GM12878 (cell line): ENCODE measurements around the gene CAPN10. TPM values are rescaled to one million over a fixed set of nuclear protein-coding genes. Genes with fewer than 3 reads are reported as not detected.
A peak's percentile ranks its signal among the peaks of the same experiment; 100 is the strongest.

Experiments
- ATAC-seq: fragments of 200-7000 bp; cut with Tn5 transposase; 3 replicates; pipeline ENCODE4 v1.9.1; 2020; ENCODE audit warnings: mild to moderate bottlenecking, moderate library complexity
- BruUV-seq: library from RNA; stranded (reverse); fragments of 400-500 nt; replicated peaks from 2 replicates; lab custom pipeline; 2021; lab: Mats Ljungman, UMichigan
- CTCF ChIA-PET: fragments of 300-600 bp; sonication (Branson Sonifier 250); formaldehyde crosslinking; extraction: SDS; loops from one replicate; lab custom pipeline; 2021; ENCODE audit warnings: inconsistent platforms; lab: Yijun Ruan, JAX
- POLR2A ChIA-PET: fragments of 350-600 bp; formaldehyde crosslinking; extraction: SDS; loops from one replicate; lab custom pipeline; 2021; ENCODE audit warnings: inconsistent platforms; lab: Charles Lee
- RAD21 ChIA-PET: fragments of 300-600 bp; sonication (Branson Sonifier 250); formaldehyde crosslinking; loops from one replicate; lab custom pipeline; 2023; ENCODE audit warnings: antibody characterized with exemption; ENCODE audit not compliant: unreplicated experiment; lab: Charles Lee
- SMC1A ChIA-PET: fragments of 300-600 bp; sonication (Branson Sonifier 250); formaldehyde crosslinking; loops from one replicate; lab custom pipeline; 2023; ENCODE audit not compliant: unreplicated experiment, uncharacterized antibody; lab: Charles Lee
- DNase-seq: peaks from one replicate; pipeline ENCODE4 v3.0.0-alpha.2; 2011; ENCODE audit warnings: low read depth, low spot score
- FAIRE-seq: peaks from 3 replicates; lab custom pipeline; 2011; peaks lifted over from hg19 to GRCh38; lab: Jason Lieb, UNC
- H2AFZ ChIP-seq: 2 replicates; pipeline ENCODE4 v1.6.0; 2011; ENCODE audit warnings: low read depth, low read length, control low read depth; ENCODE audit not compliant: control insufficient read depth
- H3K27ac ChIP-seq: 2 replicates; pipeline ENCODE4 v1.5.1; 2011; ENCODE audit warnings: control low read depth; ENCODE audit not compliant: control insufficient read depth, insufficient read depth
- H3K27me3 ChIP-seq, 2 experiments: replicated peaks in 1 of 2; 2 replicates each; pipeline versions ENCODE4 v1.6.0 to v1.6.1; 2011; ENCODE audit warnings: low read length in 1 of 2; ENCODE audit not compliant: control insufficient read depth in 2 of 2, insufficient read depth in 2 of 2
- H3K36me3 ChIP-seq, 2 experiments: 2 replicates each; pipeline ENCODE4 v1.5.1; 2011; ENCODE audit warnings: low read length in 1 of 2; ENCODE audit not compliant: control insufficient read depth in 2 of 2, insufficient read depth in 2 of 2
- H3K4me1 ChIP-seq: 2 replicates; pipeline ENCODE4 v1.6.1; 2011; ENCODE audit warnings: mild to moderate bottlenecking, low read length, moderate library complexity, mixed read lengths; ENCODE audit not compliant: control insufficient read depth, insufficient read depth
- H3K4me2 ChIP-seq: 2 replicates; pipeline ENCODE4 v1.6.0; 2011; ENCODE audit warnings: control low read depth; ENCODE audit not compliant: control insufficient read depth, insufficient read depth
- H3K4me3 ChIP-seq: fragments of 200-600 bp; sonication (generic); 2 replicates; pipeline ENCODE4 v1.5.1; 2016
- H3K79me2 ChIP-seq: 2 replicates; pipeline ENCODE4 v1.6.0; 2011; ENCODE audit warnings: low read length; ENCODE audit not compliant: control insufficient read depth, insufficient read depth
- H3K9ac ChIP-seq: 2 replicates; pipeline ENCODE4 v1.8.0; 2011; ENCODE audit warnings: low read length, control low read depth, mixed read lengths; ENCODE audit not compliant: control insufficient read depth, insufficient read depth
- H3K9me3 ChIP-seq: replicated peaks from 3 replicates; pipeline ENCODE4 v1.5.1; 2011; ENCODE audit warnings: mild to moderate bottlenecking, low read length; ENCODE audit not compliant: control insufficient read depth, insufficient read depth
- H4K20me1 ChIP-seq: 2 replicates; pipeline ENCODE4 v1.6.0; 2011; ENCODE audit not compliant: control insufficient read depth, insufficient read depth
- ASH2L ChIP-seq: fragments of 300-600, 200-600 bp; sonication (generic); IDR thresholded peaks from 2 replicates; pipeline ENCODE4 v1.6.1; 2017; ENCODE audit warnings: low read depth, mild to moderate bottlenecking, borderline replicate concordance
- ATF3 ChIP-seq: IDR thresholded peaks from 2 replicates; pipeline ENCODE4 v1.6.1; 2011; ENCODE audit warnings: low read depth, mild to moderate bottlenecking, low read length, moderate library complexity, borderline replicate concordance; ENCODE audit errors: extremely low read depth
- BCL11A ChIP-seq: IDR thresholded peaks from 2 replicates; pipeline ENCODE4 v1.6.1; 2011; ENCODE audit warnings: low read depth, low read length
- BHLHE40 ChIP-seq, 2 experiments: fragments of 450-650 bp in 1 of 2; IDR thresholded peaks; 2 replicates each; pipeline ENCODE4 v1.6.1; 2011 to 2017; ENCODE audit warnings: low read depth in 2 of 2, borderline replicate concordance in 1 of 2, improper control_type of control experiment in 1 of 2, low read length in 1 of 2, mild to moderate bottlenecking in 1 of 2
- CREB1 ChIP-seq: IDR thresholded peaks from 2 replicates; pipeline ENCODE4 v1.6.1; 2012; ENCODE audit warnings: low read depth, mild to moderate bottlenecking, inconsistent platforms
- CREM ChIP-seq: IDR thresholded peaks from 2 replicates; pipeline ENCODE4 v1.6.1; 2014; ENCODE audit warnings: antibody characterized with exemption, low read depth
- HCFC1 ChIP-seq: fragments of 150-350 bp; IDR thresholded peaks from 2 replicates; pipeline ENCODE4 v1.6.1; 2014; ENCODE audit warnings: low read length
- IRF3 ChIP-seq: fragments of 450-650 bp; IDR thresholded peaks from 2 replicates; pipeline ENCODE4 v1.6.1; 2014; ENCODE audit warnings: mild to moderate bottlenecking
- LARP7 ChIP-seq: fragments of 450-650 bp; IDR thresholded peaks from 2 replicates; pipeline ENCODE4 v1.6.1; 2017; ENCODE audit warnings: mild to moderate bottlenecking
- MTA3 ChIP-seq: IDR thresholded peaks from 2 replicates; pipeline ENCODE4 v1.6.1; 2012; ENCODE audit warnings: low read length, inconsistent platforms, borderline replicate concordance
- PBX3 ChIP-seq: IDR thresholded peaks from 2 replicates; pipeline ENCODE4 v1.6.1; 2011; ENCODE audit warnings: mild to moderate bottlenecking, low read depth, low read length, moderate library complexity; ENCODE audit not compliant: insufficient replicate concordance
- POLR2AphosphoS2 ChIP-seq: IDR thresholded peaks from 2 replicates; pipeline ENCODE4 v1.6.1; 2011; ENCODE audit warnings: low read depth, mild to moderate bottlenecking, low read length, improper control_type of control experiment, moderate library complexity
- SIN3A ChIP-seq: IDR thresholded peaks from 2 replicates; pipeline ENCODE4 v1.6.1; 2012; ENCODE audit warnings: low read depth, low read length, improper control_type of control experiment
- SMC3 ChIP-seq: IDR thresholded peaks from 2 replicates; pipeline ENCODE4 v1.6.1; 2011; ENCODE audit warnings: low read length, improper control_type of control experiment, borderline replicate concordance
- WRNIP1 ChIP-seq: IDR thresholded peaks from 2 replicates; pipeline ENCODE4 v1.6.1; 2011; ENCODE audit warnings: low read depth, low read length, improper control_type of control experiment, borderline replicate concordance
- WGBS: methylation state at CpG from one replicate; pipeline ENCODE4 v1.1.6; 2016; ENCODE audit warnings: low lambda C conversion rate; ENCODE audit not compliant: insufficient replicate concordance, insufficient coverage; ENCODE audit errors: missing lambda C conversion rate; 5-methylcytosine and 5-hydroxymethylcytosine counted together
- in situ Hi-C: fragments of 300-500 bp; cut with MboI; formaldehyde crosslinking; loops from 9 replicates; pipeline ENCODE4 v1.14.3; 2018; ENCODE audit warnings: mixed read lengths
- intact Hi-C: fragments of 100-400 bp; cut with micrococcal nuclease; formaldehyde crosslinking; loops from one replicate; pipeline ENCODE4 v1.14.2; 2022; ENCODE audit not compliant: unreplicated experiment
- polyA plus RNA-seq, 11 experiments: library from polyadenylated mRNA; depleted of rRNA in 4 of 11; unstranded in 6 of 11; stranded (reverse) in 5 of 11; fragments of >200 nt; fragmentation: Nextera tagmentation in 4 of 11; fragmentation: Illumina TruSeq in 1 of 11; extraction: Ambion mirVana in 4 of 11; extraction: Trizol in 1 of 11; gene quantifications; 1 replicate in 1 of 11; 2 replicates in 10 of 11; pipeline versions ENCODE4 v1.2.1 to v1.2.3, GENCODE V29; 2011 to 2016; ENCODE audit warnings: inconsistent platforms in 2 of 11, missing spikeins in 2 of 11, low read depth in 1 of 11
- total RNA-seq, 4 experiments: library from RNA; depleted of rRNA in 3 of 4; stranded (reverse); fragments of >200 nt in 3 of 4; fragmentation: Illumina TruSeq in 1 of 4; extraction: Trizol in 1 of 4; gene quantifications; 2 replicates each; pipeline versions ENCODE4 v1.2.1 to v1.2.3, GENCODE V29; 2013 to 2021

Gene CAPN10
- total and polyA plus RNA-seq, 10 of the 15 experiments (the other 5 are each of a cell fraction or from before 2014, with no cell fraction given): 0.37 to 40.6 (median 17.5) TPM

- Histone ChIP-seq H3K9me3 (no peaks in the 10 kb centered on the region), H3K36me3 (peaks cover 0 to 9% of the 10 kb centered on the region in 2 experiments; a peak in 2 of 4 replicates), H3K27ac (peak overlapping the region; percentile 96), H4K20me1 (no peaks in the 10 kb centered on the region), H2AFZ (peak overlapping the region; percentile 76), H3K4me3 (peak overlapping the region; percentile 91), H3K4me2 (peak overlapping the region; percentile 99), H3K9ac (peak overlapping the region; percentile 96), H3K4me1 (peaks cover 46% of the 10 kb centered on the region), H3K79me2 (peaks cover 54% of the 10 kb centered on the region), H3K27me3 (no peaks in the 10 kb centered on the region)
- in situ Hi-C loops (no loop called here), intact Hi-C loops (loop anchor here (1.0 to 2.0 kb wide), 2 partner anchors 24 to 60 kb away; no protein-coding TSS in a partner anchor)
- peak; percentile 70 for ATAC-seq
- BruUV-seq: no TSS peak
- DNase-seq: peak; percentile 81
- CTCF ChIA-PET: interaction anchor here (0.6 to 7.9 kb wide), 5 partner anchors 10 to 60 kb away, joined by 3 to 196 read pairs (median 3); partner anchors contain the start of gene CAPN10
- WGBS: under 1% methylated on average over 92 of the region's 101 CpGs
- peak; percentile 31 for FAIRE-seq
- SMC1A ChIA-PET: interaction anchor here (1.6 to 12.1 kb wide), 2 partner anchors 19 to 25 kb away, joined by 7 to 124 read pairs; partner anchors contain the start of gene CAPN10
- POLR2A ChIA-PET: interaction anchor here (0.9 to 7.8 kb wide), 7 partner anchors 8 to 589 kb away, joined by 3 to 233 read pairs (median 5); partner anchors contain the start of genes CAPN10 and PASK
- RAD21 ChIA-PET: interaction anchor here (2.7 to 11.7 kb wide), 2 partner anchors 24 to 46 kb away, joined by 17 to 206 read pairs; partner anchors contain the start of gene CAPN10
- no peak for TF ChIP-seq ATF3
- peak; percentile 90 for TF ChIP-seq LARP7
- TF ChIP-seq SIN3A: peak; percentile 66; the same call in 1 of the 2 replicates
- TF ChIP-seq HCFC1: peak; percentile 41
- no peak for TF ChIP-seq CREM
- TF ChIP-seq ASH2L: 0 out of 2 replicates have a peak, but pooled peaks have one; percentile 56
- no peak for TF ChIP-seq CREB1
- peak; percentile 11 to 88; a peak in 2 of 4 replicates for TF ChIP-seq BHLHE40 (IDR thresholded peaks at IDR 0.05; ENCODE audit: borderline replicate concordance in 1 of 2, low read depth in 2 of 2, low read length in 1 of 2)
- no peak for TF ChIP-seq SMC3
- TF ChIP-seq POLR2AphosphoS2: peak; percentile 76; the same call in 1 of the 2 replicates
- no peak for TF ChIP-seq PBX3
- no peak for TF ChIP-seq MTA3
- TF ChIP-seq IRF3: 0 out of 2 replicates have a peak, but pooled peaks have one; percentile 6
- no peak for TF ChIP-seq WRNIP1
- no peak for TF ChIP-seq BCL11A
These were observed 25.8 kb upstream of the CAPN10 start for GRCh38 chr2:240560480-240561324.
